HUDEP-2 (cell line): Measurements from ENCODE around the gene IPPK.
A peak's percentile ranks its signal among the peaks of the same experiment; 100 is the strongest.

Experiments
- DNase-seq, 76 experiments: peaks; one replicate each; lab custom pipeline; 2025; ENCODE audit not compliant: unreplicated experiment in 76 of 76; lab: John Stamatoyannopoulos, UW

IPPK gene

GRCh38 chr9:92704528-92704927 is 34.6 kb upstream of the IPPK start:
- no peak for DNase-seq

GRCh38 chr9:92696619-92697018 is 26.7 kb upstream of the IPPK start:
- DNase-seq: no peak

DNA sequence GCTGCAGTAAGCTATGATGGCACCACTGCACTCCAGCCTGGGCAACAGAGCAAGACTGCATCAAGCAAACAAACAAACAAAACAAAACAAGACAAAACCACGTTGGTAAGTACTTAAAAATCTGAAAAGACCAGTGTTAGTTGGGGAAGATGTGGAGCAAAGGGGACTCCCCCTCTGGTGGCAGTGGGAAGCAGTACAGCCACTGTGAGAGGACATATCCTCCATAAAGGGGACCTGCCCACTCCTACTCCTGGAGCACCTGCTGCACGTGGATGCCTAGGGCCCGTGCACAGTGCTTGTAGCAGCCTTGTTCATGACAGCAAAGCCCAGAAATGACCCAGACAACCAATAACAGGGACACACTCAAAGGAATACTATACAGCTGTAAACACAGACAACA is 17.0 kb upstream of the IPPK start:
- DNase-seq: peak in 9 of 76 experiments; percentile 3 to 25 (median 15)

DNA sequence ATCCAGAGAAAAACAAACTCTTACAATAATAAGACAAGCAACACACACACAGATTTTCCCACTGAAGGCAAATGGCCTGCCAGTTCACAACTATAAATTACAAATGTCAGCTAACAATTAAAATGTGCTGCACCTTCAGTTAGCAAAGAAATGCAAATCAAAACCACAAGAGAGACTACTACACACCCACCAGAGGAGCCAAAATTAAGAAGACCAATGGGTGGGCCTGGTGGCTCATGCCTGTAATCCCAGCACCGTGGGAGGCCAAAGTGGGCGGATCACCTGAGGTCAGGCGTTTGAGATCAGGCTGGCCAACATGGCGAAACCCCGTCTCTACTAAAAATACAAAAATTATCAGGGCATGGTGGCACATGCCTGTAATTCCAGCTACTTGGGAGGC is 15.1 kb upstream of the IPPK start:
- DNase-seq: no peak

- no peak for DNase-seq
Observed at GRCh38 chr9:92682269-92682668, 12.3 kb upstream of the IPPK start.

- DNase-seq: no peak
Observed at GRCh38 chr9:92680166-92681119, 10.5 kb upstream of the IPPK start.

- DNase-seq: no peak
Observed at GRCh38 chr9:92679413-92680165, 9.7 kb upstream of the IPPK start.

- DNase-seq: peak in 10 of 76 experiments; percentile 4 to 23 (median 8)
Observed at GRCh38 chr9:92671323-92671722, 1.4 kb upstream of the IPPK start.

DNA sequence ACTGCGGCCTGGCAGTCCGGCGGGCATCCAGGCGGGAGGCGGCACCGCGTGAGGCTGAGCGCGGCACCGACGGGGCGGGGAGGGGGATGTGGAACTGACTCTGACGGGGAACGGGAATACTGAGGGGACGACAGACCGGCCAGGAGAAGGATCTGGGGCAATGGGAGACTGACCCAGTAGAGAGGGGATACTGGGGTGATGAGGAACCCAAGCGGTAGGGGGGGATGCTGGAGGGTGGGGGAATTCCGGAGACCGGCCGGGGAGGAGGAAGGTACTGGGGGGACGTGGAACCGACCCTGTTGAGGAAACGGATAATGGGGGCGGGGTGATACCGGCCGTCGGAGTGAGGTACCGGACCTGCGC is 423 bp downstream of the IPPK start:
- DNase-seq: peak in 6 of 76 experiments; percentile 3 to 29 (median 18)

GRCh38 chr9:92668746-92669526 is 995 bp downstream of the IPPK start:
- DNase-seq: peak in 18 of 76 experiments; percentile 6 to 38 (median 25)

DNA sequence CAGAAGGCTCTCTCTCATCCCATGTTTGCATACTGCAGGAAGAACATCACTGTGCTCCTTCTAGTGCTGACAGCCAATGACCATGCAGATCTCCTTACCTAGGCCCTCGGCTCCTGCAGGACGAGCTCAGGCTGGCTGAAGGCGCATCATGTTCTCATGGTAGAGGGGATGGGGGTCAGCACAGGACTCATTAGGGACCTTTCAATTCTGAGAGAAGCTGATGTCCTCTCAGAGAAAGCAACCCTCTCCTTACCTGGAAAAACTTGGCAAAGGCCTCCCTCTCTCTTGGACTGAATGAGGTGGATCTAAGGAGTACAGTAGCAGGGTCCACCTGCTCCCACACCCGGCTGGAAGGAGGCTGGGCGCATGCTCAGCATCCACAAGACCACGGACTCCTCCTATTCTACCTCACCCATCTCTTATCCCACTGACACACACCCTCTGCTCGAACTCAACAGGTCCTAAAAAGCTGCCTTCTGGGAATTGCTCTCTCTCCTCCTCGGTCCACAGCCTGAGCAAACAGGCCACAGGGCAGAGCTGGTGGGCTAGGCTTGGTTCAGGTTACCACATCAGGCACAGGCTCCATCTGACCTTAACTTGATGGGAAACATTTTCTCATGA is 2.9 kb downstream of the IPPK start:
- DNase-seq: no peak

- no peak for DNase-seq
Observed at GRCh38 chr9:92666236-92666635, 3.7 kb downstream of the IPPK start.

- DNase-seq: no peak
Observed at GRCh38 chr9:92665836-92666235, 4.1 kb downstream of the IPPK start.

DNA sequence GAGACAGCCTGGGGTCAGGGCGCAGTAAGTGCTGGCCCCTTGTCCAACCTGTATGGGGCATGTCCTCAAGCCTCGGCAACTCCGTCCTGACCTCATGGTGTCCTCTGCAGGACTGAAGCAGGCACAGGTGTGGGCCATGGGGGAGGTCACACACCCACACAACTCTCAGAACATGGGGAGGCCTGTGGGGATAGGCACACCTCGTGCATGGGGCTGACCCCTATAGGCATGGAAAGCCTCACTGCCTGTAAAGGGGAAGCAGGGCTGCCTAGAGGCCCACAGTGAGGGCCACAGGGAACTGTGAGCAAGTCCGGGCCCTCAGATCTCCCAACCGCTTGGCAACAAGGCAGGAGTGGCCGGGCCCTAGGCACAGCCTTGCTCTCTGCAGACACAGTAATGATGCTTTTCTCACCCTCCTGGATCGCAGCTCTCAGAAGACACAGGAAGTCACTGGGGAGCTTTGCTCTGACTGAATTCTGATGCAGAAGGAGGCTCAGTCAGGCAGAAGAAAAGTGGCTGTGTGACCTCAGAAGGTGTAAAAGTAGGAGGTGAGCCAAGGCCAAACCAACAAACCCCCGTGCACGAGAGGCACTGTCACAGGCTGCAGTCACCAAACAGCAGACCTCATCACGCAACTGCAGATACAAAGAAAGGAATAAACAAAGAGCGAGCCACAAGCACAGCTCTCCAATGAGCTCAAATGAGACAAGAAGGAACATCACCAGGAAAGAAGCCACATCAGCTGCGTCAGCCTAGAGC is 5.4 kb downstream of the IPPK start:
- DNase-seq: no peak

GRCh38 chr9:92663951-92664350 is 6.0 kb downstream of the IPPK start:
- no peak for DNase-seq

DNA sequence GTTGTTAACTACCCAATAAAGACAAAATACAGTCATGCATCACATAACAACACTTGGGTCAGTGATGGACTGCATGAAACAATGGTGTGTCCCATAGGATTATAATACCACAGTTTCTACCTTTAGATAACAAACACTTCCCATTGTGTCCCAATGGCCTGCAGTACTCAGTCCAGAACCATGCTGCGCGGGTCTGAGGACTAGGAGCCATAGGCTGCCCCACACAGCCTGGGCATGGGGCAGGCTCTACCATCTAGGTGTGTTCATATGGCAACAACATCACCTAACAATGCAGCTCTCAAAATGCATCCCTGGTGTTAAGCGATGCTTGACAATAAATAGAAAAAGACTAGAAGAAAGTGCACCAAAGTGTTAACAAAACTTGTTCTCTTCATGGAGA is 6.8 kb downstream of the IPPK start:
- DNase-seq: no peak

DNA sequence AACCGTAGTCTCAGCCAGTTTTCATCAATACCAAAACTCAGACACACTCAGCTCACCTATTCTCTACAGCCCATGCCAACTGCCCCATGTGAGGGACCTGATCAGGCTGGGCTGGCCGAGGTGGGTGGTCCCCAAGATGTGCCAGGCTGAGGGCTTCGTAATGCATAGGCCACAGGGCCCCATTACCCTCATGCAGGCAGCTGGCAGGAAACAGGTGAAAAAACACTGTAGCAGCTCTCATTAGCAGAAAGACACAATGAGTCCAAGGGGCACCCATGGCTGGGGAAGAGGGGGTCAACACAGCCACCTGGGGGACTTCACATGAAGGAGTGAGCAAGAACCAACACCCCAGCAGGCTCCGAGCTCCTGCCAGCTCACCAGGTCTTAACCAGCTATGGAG is 8.2 kb downstream of the IPPK start:
- DNase-seq: no peak

- no peak for DNase-seq
Observed at GRCh38 chr9:92661127-92661526, 8.8 kb downstream of the IPPK start.

GRCh38 chr9:92660266-92660665 is 9.7 kb downstream of the IPPK start:
- DNase-seq: no peak

- no peak for DNase-seq
Observed at GRCh38 chr9:92659601-92660000, 10.3 kb downstream of the IPPK start.
